Gastrocnemius medialis (tissue), 4 donors: ENCODE results near the gene CARD11.

Experiments
- POLR2A ChIP-seq, 2 donors: fragments of 450-650 bp; IDR thresholded peaks; one replicate each; pipeline ENCODE4 v1.6.1; 2017; ENCODE audit warnings: antibody characterized with exemption in 2 of 2, mild to moderate bottlenecking in 2 of 2, moderate library complexity in 2 of 2
- TF ChIP-seq, protein P1 (sequence below), 5 experiments: fragments of 450-650 bp in 3 of 5; fragments of 200-600 bp in 2 of 5; sonication (generic) in 2 of 5; IDR thresholded peaks in 4 of 5; conservative IDR thresholded peaks in 1 of 5; 1 replicate in 4 of 5; 2 replicates in 1 of 5; pipeline ENCODE4 v1.5.1; 2016 to 2019; ENCODE audit warnings: antibody characterized with exemption in 5 of 5, mild to moderate bottlenecking in 3 of 5, moderate library complexity in 3 of 5

DNA sequence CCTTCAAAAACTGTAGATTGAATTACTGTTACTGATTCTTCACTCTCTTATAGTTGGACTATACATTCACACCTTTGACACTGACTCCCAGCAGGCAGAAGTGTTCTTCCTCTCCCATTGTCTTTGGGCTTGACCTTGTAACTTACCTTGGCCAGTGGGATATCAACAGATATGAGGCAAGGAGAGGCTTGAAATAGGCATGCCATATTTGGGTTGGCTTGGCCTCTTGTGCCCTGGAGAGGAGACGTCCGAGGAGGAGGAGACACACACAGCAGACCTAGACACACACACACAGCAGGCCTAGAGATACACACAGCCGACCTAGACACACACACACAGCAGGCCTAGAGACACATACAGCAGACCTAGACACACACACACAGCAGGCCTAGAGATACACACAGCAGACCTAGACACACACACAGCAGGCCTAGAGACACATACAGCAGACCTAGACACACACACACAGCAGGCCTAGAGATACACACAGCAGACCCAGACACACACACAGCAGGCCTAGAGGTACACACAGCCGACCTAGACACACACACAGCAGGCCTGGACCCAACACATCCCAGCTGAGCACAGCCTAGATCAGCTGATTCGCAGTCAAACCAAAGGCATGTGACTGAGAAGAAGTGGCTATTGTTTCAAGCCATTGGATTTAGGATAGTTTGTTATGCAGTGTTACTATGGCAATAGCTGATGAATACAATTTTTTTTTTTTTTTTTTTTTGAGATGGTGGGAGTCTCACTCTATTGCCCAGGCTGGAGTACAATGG, 187.1 kb downstream of the CARD11 start:
- TF ChIP-seq, protein P1, sequence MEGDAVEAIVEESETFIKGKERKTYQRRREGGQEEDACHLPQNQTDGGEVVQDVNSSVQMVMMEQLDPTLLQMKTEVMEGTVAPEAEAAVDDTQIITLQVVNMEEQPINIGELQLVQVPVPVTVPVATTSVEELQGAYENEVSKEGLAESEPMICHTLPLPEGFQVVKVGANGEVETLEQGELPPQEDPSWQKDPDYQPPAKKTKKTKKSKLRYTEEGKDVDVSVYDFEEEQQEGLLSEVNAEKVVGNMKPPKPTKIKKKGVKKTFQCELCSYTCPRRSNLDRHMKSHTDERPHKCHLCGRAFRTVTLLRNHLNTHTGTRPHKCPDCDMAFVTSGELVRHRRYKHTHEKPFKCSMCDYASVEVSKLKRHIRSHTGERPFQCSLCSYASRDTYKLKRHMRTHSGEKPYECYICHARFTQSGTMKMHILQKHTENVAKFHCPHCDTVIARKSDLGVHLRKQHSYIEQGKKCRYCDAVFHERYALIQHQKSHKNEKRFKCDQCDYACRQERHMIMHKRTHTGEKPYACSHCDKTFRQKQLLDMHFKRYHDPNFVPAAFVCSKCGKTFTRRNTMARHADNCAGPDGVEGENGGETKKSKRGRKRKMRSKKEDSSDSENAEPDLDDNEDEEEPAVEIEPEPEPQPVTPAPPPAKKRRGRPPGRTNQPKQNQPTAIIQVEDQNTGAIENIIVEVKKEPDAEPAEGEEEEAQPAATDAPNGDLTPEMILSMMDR (IDR thresholded peaks at IDR 0.05 in 4 of 5, conservative IDR thresholded peaks at IDR 0.05 in 1 of 5): no peak
- no peak for TF ChIP-seq POLR2A (IDR thresholded peaks at IDR 0.05)
